LoVo (cell line): ENCODE results near the gene HDAC4.
A peak's percentile ranks its signal among the peaks of the same experiment; 100 is the strongest.

Experiments used
- DNase-seq: peaks from one replicate; pipeline ENCODE4 v3.0.0-alpha.2; 2016; ENCODE audit warnings: low spot score

The HDAC4 gene

GRCh38 chr2:239348563-239349452 lies 52.0 kb downstream of the HDAC4 start:
- DNase-seq, result peak; percentile 2

DNA sequence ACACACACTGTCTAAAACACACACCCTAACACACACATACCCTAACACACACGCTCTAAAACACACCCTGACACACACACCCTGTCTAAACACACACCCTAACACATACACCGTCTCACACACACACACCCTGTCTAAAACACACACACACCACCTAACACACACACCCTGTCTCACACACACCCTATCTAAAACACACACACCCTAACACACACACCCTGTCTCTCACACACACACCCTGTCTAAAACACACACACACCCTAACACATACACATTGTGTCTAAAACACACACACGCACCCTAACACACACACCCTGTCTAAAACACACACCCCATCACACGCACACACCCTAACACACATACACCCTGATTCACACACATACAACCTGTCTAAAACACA lies 54.1 kb downstream of the HDAC4 start:
- DNase-seq, result no peak

- DNase-seq, result no peak
Observed at GRCh38 chr2:239345251-239345650, 55.6 kb downstream of the HDAC4 start.

GRCh38 chr2:239344857-239345216 lies 56.0 kb downstream of the HDAC4 start:
- no peak for DNase-seq

- DNase-seq, result no peak
Observed at GRCh38 chr2:239343946-239344856, 56.6 kb downstream of the HDAC4 start.

GRCh38 chr2:239343460-239343859 lies 57.4 kb downstream of the HDAC4 start:
- DNase-seq, result no peak

DNA sequence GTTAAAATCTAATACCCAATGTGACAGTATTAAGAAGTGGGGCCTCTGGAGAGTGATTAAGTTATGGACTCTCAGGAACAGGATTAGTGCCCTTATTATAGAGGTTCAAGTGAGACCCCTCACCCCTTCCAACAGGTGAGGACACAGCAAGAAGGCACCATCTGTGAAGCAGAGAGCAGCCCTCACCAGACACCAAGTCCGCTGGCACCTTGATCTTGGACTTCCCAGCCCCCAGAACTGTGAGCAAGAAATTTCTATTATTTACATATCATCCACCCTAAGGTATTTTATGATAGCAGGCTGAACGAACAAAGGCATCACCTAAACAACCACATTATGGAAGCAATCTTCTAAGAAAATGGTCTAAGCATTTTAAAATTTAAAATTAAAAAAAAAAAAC lies 59.0 kb downstream of the HDAC4 start:
- no peak for DNase-seq

GRCh38 chr2:239341146-239341732 lies 59.6 kb downstream of the HDAC4 start:
- no peak for DNase-seq

DNA sequence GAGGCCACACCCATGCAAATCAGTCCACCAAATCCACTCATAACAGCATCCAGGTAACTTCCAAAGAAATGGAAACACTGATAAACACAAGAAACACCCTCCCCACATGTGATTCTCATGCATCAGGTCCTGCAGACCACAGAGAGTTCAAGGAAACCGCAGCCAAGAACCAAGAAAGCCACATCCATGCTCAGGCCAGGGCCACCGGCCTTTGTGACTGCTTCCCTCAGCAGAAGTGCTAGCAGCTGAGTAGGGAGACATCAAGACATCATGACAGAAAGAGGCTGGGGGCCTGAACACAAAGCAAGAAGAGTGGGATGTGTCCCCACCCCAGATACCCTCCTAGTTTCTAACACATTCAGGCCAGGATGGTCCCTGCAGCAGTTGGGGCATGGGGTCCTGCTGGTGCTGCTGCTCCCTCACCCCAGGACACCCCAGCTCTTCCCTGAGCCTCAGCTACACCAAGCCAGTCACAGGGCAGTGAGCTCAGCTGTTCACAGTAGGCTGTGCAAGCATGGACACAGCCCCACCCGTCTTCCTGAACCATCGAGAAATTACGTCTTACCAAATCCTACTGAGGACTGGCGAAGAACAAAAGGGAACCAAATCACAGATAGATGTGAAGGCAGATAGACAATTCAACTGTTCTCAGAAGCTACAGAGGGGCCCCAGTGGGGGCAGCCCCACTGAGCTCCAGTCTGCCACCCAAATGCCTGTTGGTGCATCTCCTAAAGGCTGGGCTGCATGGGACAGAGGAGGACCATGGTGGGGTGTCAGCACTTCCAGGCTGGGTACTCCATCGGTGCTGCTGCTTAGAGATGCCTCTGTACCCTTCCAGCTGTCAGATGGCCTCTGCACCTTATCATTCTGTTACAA lies 60.9 kb downstream of the HDAC4 start:
- DNase-seq, result no peak

GRCh38 chr2:239339241-239339640 lies 61.6 kb downstream of the HDAC4 start:
- no peak for DNase-seq

DNA sequence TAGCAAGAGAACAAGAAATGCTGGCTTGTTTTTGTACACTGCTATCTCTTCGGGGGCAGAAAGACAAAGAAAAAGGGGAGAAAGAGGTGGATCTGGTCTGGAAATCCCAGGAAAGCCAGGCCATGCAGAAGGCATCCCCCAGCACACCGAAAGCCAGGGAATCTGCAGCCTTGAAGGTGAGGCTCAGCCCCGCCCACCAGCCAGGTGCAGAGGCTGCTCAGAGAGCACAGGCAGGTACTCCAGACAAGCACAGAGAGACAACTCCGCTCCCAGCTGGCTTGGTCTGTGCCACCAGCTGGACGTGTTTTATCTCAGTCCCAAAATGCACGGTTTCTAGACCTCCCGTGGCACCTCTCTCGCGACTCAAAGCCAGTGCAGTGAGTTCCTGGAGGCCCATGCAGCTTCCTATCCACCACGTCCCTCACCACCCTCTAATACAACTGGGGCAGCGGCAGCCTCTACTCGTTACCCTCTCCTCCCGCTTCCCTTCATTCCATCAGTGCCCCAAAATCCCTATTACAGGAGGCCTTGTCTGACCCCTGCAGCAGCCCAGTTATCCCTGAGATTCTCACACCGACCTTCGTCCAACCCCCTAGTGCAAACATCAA lies 62.8 kb downstream of the HDAC4 start:
- no peak for DNase-seq

DNA sequence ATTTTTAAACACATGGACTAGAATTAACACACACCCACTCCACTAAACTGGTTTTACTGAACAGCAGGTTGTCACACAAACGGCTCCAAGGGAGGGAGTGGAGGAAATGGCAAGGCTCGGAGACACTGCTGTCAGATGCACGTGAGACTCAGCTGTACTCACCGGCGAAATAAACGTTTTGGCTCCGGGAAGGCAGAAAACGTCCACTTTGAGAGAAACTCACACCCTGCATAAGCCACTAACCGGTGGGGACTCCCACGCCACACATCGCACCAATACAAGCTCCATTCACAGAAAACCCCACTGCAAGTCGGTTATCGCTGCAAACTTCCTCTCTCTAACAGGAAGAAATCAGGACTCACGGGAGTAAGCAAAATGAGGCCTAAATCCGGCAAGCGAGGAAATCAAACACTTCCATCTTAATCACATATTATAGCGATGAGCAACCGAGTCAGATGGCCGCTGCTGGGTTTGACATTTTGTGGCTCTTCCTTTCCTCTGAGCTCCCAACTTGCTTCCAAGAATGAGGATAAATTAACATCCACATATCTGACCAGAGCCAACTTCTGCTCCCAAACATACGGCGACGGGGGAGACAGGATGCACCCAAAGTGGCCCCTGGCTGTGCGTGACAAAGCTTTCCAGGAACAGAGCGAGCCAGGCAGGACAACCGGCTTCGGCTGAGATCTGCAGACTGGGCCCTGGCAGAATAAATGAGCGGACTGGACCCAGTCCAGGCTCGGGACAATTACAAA lies 63.5 kb downstream of the HDAC4 start:
- DNase-seq, result no peak

GRCh38 chr2:239331560-239331959 lies 69.3 kb downstream of the HDAC4 start:
- DNase-seq, result no peak

DNA sequence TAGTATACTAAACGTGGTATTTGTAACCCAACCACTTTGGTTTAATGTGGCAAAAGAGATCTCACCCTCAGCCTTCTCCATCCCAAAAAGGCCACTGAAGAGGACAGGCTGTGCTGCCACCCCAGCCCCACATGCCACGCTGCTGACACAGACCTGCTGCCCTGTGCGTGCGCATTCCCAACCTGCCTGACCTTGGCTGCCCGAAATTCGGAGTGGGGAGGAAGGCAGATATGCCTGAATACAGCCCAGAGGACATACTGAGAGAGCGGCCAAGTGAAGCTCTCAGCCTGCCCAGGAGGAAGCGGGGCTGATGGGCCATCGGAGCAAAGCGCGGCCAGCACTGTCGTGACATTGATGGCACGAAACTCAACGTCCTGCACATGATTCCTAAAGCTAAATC lies 70.0 kb downstream of the HDAC4 start:
- no peak for DNase-seq

GRCh38 chr2:239329972-239330572 lies 70.7 kb downstream of the HDAC4 start:
- DNase-seq, result no peak

- no peak for DNase-seq
Observed at GRCh38 chr2:239329284-239329971, 71.4 kb downstream of the HDAC4 start.

GRCh38 chr2:239328351-239329191 lies 72.2 kb downstream of the HDAC4 start:
- no peak for DNase-seq

GRCh38 chr2:239327536-239328350 lies 73.1 kb downstream of the HDAC4 start:
- no peak for DNase-seq
